ENCODE data around the gene PCDHGB1.
"Not testable (repeated sequence)": the region's sequence is repeated elsewhere in the genome, so short reads cannot be mapped to it uniquely, and the experiment has no call there.

Gene PCDHGB1

GRCh38 chr5:141345327-141345726 lies 4.6 kb upstream of the PCDHGB1 start:
- no peak for DNase-seq (ENCODE audit: low read depth in 2 of 3, low spot score in 2 of 3)

- DNase-seq (ENCODE audit: low read depth in 2 of 3, low spot score in 2 of 3): not testable (repeated sequence)
Measured at GRCh38 chr5:141346017-141346416, 3.9 kb upstream of the PCDHGB1 start.

- no peak for DNase-seq (ENCODE audit: low read depth in 2 of 3, low spot score in 2 of 3)
Measured at GRCh38 chr5:141351591-141351990, 1.7 kb downstream of the PCDHGB1 start.

- no peak for DNase-seq (ENCODE audit: low read depth in 2 of 3, low spot score in 2 of 3)
Measured at GRCh38 chr5:141354900-141355469, 5.1 kb downstream of the PCDHGB1 start, which contains the start of gene PCDHGA4. PCDHGA4 (plus strand) TSS chr5:141355021; CDS start chr5:141355108, 87 bp downstream.

GRCh38 chr5:141355641-141356040 lies 5.7 kb downstream of the PCDHGB1 start:
- DNase-seq (ENCODE audit: low read depth in 2 of 3, low spot score in 2 of 3): no peak

GRCh38 chr5:141356133-141356532 lies 6.2 kb downstream of the PCDHGB1 start:
- DNase-seq (ENCODE audit: low read depth in 2 of 3, low spot score in 2 of 3): no peak

- no peak for DNase-seq (ENCODE audit: low read depth in 2 of 3, low spot score in 2 of 3)
Measured at GRCh38 chr5:141356950-141357349, 7.1 kb downstream of the PCDHGB1 start.

GRCh38 chr5:141359790-141360426 lies 10.0 kb downstream of the PCDHGB1 start, which contains the start of gene PCDHGB2:
PCDHGB2 (plus strand) TSS chr5:141359994; CDS start chr5:141360136, 142 bp downstream.
- DNase-seq (ENCODE audit: low read depth in 2 of 3, low spot score in 2 of 3): no peak

GRCh38 chr5:141360685-141361084 lies 10.8 kb downstream of the PCDHGB1 start:
- DNase-seq (ENCODE audit: low read depth in 2 of 3, low spot score in 2 of 3): no peak

- no peak for DNase-seq (ENCODE audit: low read depth in 2 of 3, low spot score in 2 of 3)
Measured at GRCh38 chr5:141362719-141363118, 12.8 kb downstream of the PCDHGB1 start.

GRCh38 chr5:141363952-141364660 lies 14.2 kb downstream of the PCDHGB1 start, which contains the start of gene PCDHGA5:
PCDHGA5 (plus strand) TSS chr5:141364162; CDS start chr5:141364331, 169 bp downstream.
- no peak for DNase-seq (ENCODE audit: low read depth in 2 of 3, low spot score in 2 of 3)

GRCh38 chr5:141366016-141366896 lies 16.4 kb downstream of the PCDHGB1 start:
- no peak for DNase-seq (ENCODE audit: low read depth in 2 of 3, low spot score in 2 of 3)

GRCh38 chr5:141369994-141370848 lies 20.3 kb downstream of the PCDHGB1 start, which contains the start of gene PCDHGB3:
PCDHGB3 (plus strand) TSS chr5:141370242; CDS start chr5:141370395, 153 bp downstream.
- DNase-seq (ENCODE audit: low read depth in 2 of 3, low spot score in 2 of 3): no peak

- DNase-seq (ENCODE audit: low read depth in 2 of 3, low spot score in 2 of 3): no peak
Measured at GRCh38 chr5:141371572-141372475, 21.9 kb downstream of the PCDHGB1 start.

GRCh38 chr5:141373673-141374317 lies 23.9 kb downstream of the PCDHGB1 start, which contains the start of gene PCDHGA6:
PCDHGA6 (plus strand) TSS chr5:141373891; CDS start chr5:141374084, 193 bp downstream.
- no peak for DNase-seq (ENCODE audit: low read depth in 2 of 3, low spot score in 2 of 3)

GRCh38 chr5:141374627-141375026 lies 24.7 kb downstream of the PCDHGB1 start:
- DNase-seq (ENCODE audit: low read depth in 2 of 3, low spot score in 2 of 3): no peak

GRCh38 chr5:141375444-141376155 lies 25.7 kb downstream of the PCDHGB1 start:
- not testable (repeated sequence) for DNase-seq (ENCODE audit: low read depth in 2 of 3, low spot score in 2 of 3)

Measured in activated CD8-positive, alpha-beta memory T cell treated with anti-CD3 and anti-CD28 coated beads for 48 hours (primary cell).